UCSD-AML1 (cell line): ENCODE measurements around the gene TLR7.

ENCODE experiments used
- DNase-seq: peaks from one replicate; lab custom pipeline; 2025; ENCODE audit not compliant: unreplicated experiment; lab: John Stamatoyannopoulos, UW

Gene TLR7

DNA sequence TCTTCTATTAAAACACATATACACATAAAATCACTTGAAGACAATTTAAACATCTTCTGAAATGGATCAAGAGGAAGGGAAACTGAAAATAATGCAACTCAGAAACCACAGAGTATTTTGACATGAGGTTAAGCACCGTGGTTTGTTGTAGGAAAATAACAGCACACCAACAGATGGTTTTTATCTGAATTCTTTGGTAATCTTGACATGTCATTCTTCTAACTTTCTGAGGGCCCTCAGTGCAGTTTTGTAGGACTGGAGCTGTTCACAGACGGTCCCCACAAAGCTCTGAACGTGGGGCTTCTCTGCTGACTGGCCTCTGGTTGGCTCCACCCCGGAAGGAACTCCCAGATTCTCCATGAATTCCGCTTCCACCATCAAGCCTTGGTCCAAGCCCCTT lies 23.6 kb downstream of the TLR7 start:
- no peak for DNase-seq

DNA sequence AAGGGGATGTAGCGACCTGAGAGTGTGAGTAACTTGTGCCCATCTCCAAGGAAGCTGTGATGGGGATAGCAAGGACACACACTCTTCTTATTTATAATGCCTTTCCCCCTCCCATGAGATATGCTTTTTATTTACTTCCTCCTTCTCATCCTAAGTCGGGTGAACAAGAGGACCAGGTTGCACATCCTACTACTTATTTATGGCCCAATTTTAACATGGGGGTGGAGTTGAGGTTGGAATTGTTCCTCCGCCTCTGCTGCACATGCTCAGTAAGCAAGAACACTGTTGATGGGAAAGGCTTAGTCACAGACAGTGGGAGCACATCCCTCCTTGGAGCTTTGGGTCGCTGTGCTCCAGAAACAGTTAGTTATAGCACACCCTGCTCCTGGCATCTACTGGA lies 24.3 kb downstream of the TLR7 start:
- no peak for DNase-seq

DNA sequence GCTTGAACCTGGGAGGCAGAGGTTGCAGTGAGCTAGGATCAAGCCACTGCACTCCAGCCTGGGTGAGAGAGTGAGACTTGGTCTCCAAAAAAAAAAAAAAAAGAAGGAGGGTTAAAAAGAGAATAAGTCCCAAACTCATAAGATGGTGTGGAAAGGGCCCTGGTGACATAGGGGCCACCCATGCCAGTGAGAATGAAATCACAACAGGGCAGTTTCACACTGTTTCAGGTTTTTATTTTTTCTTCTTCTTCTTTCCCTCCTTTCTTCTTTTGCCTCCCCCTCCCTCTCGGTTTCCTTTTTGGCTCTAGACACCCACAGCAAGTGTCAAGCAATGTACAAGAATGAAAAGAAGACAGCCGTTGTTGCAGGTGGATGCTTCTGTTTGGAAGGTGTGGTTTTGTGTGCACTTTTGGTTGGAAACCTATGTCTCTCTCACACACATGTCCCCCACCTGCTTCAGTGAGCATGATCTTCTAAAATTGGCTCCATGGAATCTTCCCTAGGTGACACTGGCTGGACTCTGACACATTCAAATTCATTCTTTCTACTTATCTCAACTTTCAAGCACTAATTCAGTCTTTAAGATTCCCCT lies 25.1 kb downstream of the TLR7 start:
- DNase-seq: no peak

DNA sequence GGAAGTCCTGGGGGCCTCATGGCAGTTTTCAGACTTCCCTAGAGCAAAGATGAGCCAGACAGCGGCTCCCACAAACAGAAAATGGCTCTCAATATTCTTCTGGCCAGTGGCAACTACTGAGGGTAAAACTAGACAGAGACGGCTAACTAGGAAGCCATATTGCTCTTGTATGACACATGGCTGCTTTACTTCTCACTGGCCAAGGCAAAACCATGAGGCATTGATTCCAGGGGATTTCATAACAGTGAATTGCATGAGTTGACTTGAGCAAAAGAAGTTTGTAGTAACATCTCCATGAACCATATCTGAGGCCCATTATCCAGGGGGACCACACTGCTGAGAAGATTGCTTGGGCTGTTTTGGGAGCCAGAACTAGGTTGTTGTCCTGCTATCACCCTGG lies 25.8 kb downstream of the TLR7 start:
- no peak for DNase-seq

DNA sequence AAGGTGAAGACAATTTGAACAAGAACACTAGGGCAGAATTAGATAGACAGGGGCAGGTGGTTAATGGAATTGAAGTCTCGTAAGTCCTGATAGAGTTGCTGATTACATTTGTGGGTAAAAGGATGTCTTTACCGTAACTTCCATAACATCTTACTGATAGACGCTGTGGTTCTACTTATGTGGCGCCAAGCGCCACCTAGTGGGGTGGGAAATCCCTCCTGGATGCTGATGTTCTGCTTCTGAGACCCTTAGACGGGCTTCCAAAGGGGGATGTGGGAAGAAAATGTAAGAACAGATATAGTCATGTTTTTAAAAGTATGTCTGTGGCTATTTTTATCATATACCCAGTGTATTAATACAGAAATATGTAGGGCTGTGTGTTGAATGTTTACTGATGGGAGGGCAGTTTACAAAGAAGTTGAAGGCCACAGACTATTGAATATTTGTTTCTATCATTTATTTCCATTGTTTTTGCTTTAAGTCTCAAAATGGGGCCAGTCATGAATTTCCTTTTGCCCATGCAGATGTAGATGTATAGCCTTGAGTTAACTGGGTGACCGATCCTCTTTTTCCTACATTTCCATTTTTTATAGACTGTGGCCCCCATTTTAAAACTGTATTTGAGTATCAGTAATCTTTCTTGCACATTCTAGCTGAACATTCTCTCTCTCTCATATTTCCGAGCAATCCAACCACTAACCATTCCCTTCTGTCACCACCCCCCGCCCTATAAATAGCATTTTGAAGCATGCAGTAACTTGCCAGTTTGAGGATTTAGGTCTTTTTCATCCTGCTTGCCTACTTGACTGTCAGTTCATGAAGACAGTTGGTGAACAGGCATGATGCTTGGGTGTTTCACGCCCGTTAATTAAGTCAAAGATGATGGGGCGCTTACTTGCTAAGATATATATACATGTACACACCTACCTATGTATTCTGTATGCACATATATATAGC lies 27.5 kb downstream of the TLR7 start:
- DNase-seq: peak; percentile 53

DNA sequence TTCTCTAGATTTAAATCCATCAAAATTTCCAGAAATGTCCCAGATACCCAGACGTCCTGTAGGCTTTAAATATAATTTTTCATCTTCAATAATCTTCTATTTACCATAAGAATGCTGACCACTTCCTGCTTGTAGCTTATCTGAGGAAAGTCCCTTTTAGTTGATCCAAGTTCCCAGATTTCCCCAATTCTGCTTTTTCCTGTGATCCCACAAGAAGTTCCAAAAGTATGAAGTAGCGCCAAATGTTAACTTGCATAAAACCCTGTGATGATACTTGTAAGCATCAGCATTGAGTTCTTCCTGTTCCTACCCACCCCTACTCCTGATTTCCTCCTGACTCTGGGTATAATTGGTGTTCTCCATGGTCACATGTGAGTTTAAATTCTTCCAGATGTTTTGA lies 29.0 kb downstream of the TLR7 start:
- no peak for DNase-seq

DNA sequence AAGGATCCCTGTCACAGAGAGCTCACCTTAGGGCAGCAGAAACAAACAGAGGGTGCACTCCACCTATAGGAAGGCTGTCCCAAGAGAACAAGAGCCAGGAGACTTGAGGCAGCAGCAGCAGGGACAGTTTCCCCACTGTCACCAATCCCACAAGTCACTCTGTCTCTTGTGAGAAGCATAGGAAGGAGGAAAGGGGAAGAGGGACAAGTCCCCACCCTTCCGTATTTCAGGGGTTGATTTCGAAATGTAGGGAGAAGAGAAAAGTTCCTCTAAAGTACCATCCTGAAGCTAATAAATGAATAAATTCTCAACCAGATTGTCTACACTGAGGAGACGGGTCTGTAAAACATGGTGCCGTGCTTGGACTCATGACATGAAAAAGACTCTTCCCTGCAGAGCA lies 30.1 kb downstream of the TLR7 start:
- no peak for DNase-seq

DNA sequence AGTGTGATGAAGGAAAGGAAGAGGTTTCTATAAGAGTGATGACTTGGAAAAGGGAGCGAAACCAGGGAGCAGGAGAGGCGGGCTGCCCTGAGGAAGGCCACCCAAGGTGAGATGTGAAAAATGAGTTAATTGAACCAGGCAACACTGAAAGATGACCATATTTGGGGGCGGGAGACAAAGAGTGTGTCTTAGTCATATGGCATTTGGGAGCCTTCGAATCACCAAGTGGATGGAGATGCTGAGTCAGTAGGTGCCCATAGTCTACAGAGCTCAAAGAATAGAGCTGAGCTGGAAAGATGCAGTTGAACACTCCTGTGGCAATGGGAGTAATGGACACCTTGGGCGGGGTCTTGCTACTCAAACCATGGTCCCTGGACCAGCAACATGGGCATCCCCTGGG lies 31.2 kb downstream of the TLR7 start:
- DNase-seq: no peak

DNA sequence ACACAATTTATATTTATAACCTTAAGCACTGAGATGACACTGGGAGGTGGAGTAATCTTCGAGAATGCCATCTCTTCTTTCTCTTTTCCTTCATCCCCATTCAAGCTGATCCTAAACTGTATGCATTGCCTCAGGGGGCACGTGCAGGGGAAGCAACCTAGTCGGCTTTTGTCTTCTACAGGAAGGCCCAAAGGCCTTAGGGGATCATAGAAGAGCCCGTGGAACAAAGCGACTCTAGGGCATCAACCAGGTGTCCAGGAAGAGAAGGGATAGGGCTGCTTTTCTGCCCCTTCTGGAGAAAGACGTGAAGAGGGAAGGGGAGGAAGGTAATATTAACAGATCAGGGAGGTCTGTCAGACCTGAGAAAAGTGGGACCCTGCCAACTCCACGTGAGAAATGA lies 32.6 kb downstream of the TLR7 start:
- no peak for DNase-seq

DNA sequence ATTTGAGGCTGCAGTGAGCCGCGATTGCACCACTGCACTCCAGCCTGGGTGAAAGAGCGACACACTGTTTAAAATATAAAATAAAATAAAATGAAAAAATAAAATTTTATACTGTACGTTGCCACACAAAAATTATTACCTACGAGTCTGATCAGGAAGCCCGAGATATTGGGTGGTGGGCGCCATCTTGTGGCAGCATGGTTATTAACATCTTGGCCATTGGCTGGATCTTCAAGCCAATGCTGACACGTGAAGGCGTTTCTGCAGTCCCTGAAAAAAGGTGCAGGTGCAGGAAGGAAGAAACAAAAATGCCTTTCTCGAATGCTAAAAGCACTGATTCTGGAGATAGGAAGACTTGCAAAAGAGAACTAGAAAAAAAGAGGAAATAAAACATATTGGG lies 34.6 kb downstream of the TLR7 start:
- peak; percentile 52 for DNase-seq

DNA sequence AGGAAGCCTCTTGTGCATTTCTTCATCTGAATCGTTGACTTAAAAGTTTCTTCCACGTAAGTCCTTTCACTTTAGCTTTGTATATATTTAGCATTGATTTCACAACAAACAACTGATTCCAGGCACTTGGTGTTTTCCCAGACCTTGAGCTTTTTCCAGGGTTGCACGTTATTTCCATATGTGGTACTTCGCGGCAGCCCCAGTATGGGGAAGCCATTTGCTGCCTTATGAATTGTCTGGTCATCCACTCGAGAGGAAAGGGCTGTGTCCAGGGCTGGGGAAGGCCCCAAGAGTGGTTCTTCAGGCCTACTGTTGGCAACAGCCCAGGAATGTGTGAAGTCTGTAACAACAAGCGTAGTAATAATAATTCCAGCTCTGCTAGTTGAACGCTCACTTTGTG lies 36.8 kb downstream of the TLR7 start:
- DNase-seq: no peak

DNA sequence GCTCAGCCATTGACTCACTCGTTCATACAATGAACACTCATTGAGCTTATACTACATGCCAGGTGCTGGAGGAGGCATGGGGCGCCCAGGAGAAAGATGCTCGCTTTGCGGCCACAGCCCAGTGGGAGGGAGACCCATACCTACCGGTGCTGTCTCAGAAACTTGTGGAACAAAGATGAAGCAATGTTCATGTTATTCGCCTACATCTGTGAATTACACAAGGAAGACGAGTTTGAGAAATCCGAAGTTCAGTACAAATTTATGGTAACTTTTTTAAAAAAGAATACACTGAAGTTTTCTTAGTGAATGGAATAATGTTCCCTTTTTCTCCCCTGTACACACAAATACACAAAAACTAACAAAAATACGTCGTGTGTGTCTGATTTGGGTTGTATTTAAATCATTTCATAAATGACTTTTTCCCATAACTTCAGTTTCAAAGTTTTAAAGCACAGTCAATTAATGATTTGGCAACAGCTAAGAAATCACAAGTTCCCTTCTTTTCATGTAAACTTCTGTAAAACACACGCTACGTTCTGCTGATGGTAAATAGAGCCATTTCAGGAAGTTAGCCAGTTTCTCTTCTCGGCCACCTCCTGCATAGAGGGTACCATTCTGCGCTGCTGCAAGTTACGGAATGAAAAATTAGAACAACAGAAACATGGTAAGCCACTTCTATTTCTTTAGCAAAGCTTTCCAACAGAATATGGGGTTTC lies 39.3 kb downstream of the TLR7 start, which contains the start of gene TLR8:
TLR8 (plus strand) TSS at position 575 of the 716 bp plus-strand sequence; CDS start at position 662, 87 bp downstream.
- no peak for DNase-seq

DNA sequence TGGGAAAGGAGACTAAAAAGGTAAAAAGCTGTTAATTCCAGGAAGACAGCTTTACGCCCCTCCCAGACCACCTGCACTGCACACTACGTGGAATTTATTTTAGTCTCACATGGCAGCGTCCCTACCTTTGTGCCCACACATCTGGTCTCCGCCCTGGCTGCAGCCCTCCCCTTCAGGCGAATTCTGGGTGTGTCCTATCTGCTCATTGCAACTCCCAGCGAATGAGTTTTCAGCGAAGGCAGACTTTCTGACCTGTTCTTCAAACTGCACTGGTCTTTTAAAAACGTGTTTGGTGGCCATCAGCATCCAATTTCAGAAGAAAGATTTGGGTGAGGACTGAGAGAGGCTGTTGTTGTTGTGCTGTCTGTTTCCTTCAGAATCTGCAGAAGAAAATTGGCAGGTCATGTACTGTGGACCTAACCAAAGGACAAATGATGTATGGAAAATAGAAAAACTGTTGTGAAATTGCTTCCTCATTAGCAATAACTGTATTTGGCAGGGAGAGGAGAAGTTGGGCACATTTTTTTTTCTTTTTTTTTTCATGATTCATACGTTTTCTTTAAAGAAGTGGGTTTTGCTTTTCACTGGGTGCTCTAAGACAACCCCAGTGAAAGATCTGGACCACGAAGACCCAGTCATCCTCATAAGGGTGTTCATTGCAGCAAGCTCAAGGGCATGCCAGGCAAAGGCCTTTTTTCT lies 43.7 kb downstream of the TLR7 start:
- no peak for DNase-seq

DNA sequence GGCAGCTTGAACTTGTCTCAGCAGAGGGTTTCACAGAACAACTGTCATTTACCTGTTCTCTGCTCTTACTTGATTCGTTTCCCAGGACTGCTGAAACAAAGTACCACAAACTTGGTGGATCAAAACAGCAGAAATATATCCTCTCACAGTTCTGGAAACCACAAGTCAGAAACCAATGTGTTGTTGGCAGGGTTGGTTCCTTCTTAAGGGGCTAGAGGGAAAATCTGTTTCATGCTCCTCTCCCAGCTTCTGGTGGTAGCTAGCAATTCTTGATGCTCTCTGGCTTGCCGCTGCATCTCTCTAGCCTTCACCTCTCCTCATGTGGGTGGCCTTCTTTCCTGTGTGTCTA lies 44.2 kb downstream of the TLR7 start:
- DNase-seq: no peak

DNA sequence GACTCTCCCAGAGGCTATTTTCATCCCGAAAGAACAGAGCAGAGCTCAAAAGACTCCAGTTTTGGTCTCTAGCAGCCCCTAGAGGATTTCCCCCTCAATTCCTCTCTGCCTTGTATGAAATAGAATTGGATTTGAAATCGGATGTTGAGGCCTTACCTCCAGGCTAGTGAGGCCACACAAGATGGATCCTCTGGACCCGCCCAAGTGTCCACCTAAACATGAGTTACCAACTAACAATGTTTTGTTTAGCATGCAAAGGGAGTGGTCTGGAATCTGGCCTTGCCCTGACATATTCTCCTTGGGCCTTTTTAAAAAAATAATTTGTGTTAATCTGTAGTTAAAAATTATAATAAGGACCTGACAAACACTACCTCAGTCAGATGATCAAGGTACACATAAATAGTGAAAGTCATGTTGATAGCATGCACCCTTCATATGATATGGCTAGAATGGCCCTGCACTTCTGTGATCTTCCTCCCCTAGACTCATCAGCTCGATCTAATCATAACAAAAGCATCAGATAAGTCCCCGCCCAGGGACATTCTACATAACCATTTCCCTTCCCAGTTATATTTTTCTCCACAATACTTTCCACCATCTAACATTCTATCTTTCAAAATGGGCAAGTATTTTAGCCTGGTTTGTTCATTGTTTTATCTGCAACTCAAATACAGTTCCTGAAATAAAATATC lies 46.1 kb downstream of the TLR7 start:
- DNase-seq: no peak

DNA sequence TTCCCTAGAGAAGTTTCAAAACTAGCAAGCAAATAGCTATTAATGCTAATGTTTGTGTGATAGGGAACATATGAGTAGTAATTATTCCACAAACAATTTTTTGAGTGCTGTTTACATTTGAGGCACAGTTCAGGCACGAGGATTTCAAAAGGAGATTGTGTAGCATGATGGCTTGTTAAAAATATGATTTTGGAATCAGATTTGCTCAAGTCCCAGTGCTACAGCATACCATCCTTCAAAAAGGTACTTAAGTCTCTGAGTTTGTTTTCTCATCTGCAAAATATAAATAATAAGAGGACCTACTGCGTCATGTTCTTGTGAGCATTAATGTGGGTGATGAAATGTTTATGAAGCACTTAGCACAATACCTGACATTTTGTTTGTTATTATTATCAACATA lies 50.9 kb downstream of the TLR7 start:
- no peak for DNase-seq

DNA sequence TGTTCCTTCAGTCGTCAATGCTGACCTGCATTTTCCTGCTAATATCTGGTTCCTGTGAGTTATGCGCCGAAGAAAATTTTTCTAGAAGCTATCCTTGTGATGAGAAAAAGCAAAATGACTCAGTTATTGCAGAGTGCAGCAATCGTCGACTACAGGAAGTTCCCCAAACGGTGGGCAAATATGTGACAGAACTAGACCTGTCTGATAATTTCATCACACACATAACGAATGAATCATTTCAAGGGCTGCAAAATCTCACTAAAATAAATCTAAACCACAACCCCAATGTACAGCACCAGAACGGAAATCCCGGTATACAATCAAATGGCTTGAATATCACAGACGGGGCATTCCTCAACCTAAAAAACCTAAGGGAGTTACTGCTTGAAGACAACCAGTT lies 52.2 kb downstream of the TLR7 start:
- no peak for DNase-seq

DNA sequence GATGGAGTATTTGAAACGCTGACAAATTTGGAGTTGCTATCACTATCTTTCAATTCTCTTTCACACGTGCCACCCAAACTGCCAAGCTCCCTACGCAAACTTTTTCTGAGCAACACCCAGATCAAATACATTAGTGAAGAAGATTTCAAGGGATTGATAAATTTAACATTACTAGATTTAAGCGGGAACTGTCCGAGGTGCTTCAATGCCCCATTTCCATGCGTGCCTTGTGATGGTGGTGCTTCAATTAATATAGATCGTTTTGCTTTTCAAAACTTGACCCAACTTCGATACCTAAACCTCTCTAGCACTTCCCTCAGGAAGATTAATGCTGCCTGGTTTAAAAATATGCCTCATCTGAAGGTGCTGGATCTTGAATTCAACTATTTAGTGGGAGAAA lies 52.7 kb downstream of the TLR7 start:
- no peak for DNase-seq

DNA sequence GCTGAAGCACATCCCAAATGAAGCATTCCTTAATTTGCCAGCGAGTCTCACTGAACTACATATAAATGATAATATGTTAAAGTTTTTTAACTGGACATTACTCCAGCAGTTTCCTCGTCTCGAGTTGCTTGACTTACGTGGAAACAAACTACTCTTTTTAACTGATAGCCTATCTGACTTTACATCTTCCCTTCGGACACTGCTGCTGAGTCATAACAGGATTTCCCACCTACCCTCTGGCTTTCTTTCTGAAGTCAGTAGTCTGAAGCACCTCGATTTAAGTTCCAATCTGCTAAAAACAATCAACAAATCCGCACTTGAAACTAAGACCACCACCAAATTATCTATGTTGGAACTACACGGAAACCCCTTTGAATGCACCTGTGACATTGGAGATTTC lies 54.1 kb downstream of the TLR7 start:
- no peak for DNase-seq

DNA sequence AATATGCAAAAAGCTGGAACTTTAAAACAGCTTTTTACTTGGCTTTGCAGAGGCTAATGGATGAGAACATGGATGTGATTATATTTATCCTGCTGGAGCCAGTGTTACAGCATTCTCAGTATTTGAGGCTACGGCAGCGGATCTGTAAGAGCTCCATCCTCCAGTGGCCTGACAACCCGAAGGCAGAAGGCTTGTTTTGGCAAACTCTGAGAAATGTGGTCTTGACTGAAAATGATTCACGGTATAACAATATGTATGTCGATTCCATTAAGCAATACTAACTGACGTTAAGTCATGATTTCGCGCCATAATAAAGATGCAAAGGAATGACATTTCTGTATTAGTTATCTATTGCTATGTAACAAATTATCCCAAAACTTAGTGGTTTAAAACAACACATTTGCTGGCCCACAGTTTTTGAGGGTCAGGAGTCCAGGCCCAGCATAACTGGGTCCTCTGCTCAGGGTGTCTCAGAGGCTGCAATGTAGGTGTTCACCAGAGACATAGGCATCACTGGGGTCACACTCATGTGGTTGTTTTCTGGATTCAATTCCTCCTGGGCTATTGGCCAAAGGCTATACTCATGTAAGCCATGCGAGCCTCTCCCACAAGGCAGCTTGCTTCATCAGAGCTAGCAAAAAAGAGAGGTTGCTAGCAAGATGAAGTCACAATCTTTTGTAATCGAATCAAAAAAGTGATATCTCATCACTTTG lies 55.2 kb downstream of the TLR7 start:
- DNase-seq: no peak
